ENCODE results near the gene IGF2R.
"Not testable (repeated sequence)": the region's sequence is repeated elsewhere in the genome, so short reads cannot be mapped to it uniquely, and the experiment has no call there.

IGF2R gene, protein sequence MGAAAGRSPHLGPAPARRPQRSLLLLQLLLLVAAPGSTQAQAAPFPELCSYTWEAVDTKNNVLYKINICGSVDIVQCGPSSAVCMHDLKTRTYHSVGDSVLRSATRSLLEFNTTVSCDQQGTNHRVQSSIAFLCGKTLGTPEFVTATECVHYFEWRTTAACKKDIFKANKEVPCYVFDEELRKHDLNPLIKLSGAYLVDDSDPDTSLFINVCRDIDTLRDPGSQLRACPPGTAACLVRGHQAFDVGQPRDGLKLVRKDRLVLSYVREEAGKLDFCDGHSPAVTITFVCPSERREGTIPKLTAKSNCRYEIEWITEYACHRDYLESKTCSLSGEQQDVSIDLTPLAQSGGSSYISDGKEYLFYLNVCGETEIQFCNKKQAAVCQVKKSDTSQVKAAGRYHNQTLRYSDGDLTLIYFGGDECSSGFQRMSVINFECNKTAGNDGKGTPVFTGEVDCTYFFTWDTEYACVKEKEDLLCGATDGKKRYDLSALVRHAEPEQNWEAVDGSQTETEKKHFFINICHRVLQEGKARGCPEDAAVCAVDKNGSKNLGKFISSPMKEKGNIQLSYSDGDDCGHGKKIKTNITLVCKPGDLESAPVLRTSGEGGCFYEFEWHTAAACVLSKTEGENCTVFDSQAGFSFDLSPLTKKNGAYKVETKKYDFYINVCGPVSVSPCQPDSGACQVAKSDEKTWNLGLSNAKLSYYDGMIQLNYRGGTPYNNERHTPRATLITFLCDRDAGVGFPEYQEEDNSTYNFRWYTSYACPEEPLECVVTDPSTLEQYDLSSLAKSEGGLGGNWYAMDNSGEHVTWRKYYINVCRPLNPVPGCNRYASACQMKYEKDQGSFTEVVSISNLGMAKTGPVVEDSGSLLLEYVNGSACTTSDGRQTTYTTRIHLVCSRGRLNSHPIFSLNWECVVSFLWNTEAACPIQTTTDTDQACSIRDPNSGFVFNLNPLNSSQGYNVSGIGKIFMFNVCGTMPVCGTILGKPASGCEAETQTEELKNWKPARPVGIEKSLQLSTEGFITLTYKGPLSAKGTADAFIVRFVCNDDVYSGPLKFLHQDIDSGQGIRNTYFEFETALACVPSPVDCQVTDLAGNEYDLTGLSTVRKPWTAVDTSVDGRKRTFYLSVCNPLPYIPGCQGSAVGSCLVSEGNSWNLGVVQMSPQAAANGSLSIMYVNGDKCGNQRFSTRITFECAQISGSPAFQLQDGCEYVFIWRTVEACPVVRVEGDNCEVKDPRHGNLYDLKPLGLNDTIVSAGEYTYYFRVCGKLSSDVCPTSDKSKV (N-terminal part only)

DNA sequence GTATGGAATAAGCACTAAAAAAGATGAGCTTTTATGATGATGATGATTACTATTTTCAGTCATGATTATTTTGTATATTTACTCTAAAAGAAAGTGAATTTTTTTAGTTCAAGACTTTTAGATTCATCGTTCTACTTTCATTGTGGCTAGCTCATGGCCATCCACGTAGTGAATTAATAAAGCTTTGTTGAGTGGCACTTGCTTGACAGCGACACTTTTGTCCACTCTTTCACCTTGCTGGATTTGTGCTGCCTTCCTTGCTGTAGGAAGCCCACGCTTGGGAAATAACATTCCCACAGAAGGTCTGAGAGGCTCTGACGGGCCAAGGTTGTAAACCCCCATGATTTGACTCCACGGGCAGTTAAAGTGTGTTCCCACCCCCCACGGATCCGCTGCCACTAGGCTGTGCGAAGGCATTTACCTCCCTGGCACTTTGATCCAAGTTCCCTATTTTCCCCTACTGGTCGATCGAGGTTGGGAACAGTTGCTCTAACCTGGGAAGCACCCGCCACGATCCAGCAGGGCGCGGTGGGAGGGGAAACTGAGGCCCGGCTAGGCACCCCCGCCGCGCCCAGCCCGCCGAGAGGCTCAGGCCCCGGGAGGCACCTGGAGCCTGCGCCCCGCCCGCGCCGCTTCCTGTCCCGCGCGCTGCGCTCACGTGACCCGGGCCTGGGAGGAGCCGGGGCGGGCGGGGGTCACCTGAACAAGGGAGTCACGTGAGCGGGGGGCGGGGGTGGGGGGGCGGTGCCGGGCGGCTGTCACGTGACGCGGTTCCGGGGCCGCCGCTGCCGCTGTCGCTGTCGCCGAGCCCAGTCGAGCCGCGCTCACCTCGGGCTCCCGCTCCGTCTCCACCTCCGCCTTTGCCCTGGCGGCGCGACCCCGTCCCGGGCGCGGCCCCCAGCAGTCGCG lies at the start of gene IGF2R:
Gene IGF2R, plus strand, starts transcription at position 788 of the 909 bp plus-strand sequence. CDS start 165 bp downstream, outside the sequence.
- DNase-seq (ENCODE audit: low read depth): peak; percentile 90

- DNase-seq (ENCODE audit: low read depth): no peak
Observed at GRCh38 chr6:159919800-159920199, 49.1 kb upstream of the IGF2R start.

- DNase-seq (ENCODE audit: low read depth): not testable (repeated sequence)
Observed at GRCh38 chr6:159924150-159924549, 44.7 kb upstream of the IGF2R start.

DNA sequence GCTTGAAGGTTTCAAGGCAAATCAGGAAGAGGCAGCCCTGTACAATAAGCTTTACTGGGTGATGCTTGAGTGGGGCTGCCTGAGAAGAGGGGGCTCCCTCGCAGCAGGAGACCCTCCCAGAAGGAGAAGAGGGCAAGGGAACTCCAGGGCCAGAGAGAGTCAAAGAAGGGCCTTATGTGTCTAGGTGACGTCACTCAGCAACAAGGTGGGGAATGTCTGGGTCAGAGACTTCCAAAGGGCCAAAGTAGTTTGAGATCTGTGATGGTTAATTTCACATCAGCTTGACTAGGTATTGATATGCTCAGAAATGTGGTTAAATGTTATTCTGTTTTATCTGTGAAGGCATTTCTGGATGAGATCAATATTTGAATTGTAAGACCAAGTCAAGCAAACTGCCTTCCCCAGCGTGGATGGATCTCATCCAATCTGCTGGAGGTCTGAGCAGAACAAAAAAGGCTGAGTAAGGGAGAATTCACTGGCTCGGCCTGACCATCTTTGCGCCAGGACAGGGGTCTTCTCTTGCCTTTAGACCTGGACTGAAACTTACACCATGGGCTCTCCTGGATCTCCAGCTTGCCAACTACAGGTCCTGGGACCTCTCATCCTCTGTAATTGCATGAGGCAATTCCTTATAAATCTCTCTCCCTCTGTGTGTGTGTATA lies 42.2 kb upstream of the IGF2R start:
- DNase-seq (ENCODE audit: low read depth): no peak

DNA sequence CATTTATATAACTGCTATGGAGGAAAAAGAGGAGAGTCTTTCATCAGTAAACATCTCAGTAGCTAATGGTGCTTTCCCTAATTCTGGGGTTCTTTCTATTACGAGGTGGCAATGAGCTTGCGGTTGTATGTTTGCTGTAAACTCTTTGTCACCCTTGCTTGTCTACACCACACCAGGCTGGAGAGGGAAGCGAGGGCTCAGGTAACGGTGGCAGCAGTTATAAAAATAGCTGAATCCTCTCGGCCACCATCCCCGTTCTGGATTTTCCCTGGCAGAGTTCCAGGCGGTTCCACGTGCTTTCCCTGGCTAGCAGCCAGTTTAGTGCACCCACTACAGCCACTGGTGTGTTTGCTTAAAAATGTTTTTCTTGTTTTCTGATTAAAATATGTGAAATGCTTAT lies 39.1 kb upstream of the IGF2R start:
- no peak for DNase-seq (ENCODE audit: low read depth)

- DNase-seq (ENCODE audit: low read depth): no peak
Observed at GRCh38 chr6:159931112-159931511, 37.8 kb upstream of the IGF2R start.

DNA sequence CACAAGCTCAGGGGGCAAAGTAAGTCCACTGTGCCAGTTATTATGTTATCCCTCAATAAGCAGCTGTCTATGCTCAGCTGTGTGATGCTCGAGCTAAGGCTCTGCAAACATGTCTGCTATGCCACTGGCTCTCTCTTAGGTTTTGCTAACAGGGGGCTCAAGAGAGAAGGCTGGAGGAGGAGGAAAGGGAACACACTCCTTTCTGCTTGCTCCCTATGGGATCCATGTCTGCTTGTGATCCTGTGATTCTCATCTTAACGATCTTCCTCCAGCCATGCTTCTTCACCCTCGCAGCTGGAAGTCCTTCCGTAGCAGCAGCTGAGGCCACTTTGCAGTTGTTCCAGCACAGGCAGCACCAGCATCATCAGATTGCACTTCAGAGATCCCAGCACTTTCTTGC lies 37.0 kb upstream of the IGF2R start:
- no peak for DNase-seq (ENCODE audit: low read depth)

DNA sequence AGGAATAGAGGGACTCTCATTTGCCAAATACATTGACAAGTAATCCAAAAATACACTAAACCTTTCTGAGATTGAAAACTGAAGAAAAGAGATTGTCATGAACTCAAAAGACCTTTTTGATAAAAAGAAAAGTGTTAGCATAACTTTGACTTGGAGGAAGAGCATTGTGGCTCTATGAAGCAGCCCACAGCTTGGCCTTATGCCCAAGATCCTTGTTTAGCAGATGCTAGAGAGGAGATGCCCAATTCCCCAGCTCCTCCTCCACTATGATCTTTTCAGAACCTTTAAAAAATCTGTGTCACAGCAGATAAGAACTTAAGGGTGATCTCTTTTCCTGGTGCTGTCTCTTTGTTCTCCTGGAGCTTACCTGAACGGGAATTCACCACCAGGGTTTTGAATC lies 35.8 kb upstream of the IGF2R start:
- no peak for DNase-seq (ENCODE audit: low read depth)

- DNase-seq (ENCODE audit: low read depth): no peak
Observed at GRCh38 chr6:159934181-159934580, 34.7 kb upstream of the IGF2R start.

- DNase-seq (ENCODE audit: low read depth): no peak
Observed at GRCh38 chr6:159935065-159935464, 33.8 kb upstream of the IGF2R start.

GRCh38 chr6:159935633-159936032 lies 33.2 kb upstream of the IGF2R start:
- DNase-seq (ENCODE audit: low read depth): no peak

DNA sequence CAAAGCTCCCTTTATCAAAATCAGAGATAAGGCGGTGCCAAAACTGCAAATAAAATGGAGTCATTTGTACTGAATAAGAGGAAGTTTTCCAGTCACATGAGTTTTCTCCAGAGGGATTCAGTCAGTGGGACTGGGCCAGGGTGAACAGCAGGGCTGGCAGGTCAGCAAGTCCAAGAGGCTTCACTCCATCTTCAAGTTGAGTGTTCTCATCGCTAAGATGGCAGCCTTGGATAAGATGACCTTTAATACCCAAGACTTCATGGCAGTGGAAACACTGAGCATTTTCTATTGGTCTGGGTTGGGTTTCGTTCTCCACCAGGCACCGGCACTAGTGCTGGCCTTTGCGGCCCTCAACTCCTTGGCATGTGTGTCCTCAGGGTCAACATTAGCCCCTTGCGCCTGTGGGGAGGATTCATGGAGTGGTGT lies 29.3 kb upstream of the IGF2R start:
- no peak for DNase-seq (ENCODE audit: low read depth)

DNA sequence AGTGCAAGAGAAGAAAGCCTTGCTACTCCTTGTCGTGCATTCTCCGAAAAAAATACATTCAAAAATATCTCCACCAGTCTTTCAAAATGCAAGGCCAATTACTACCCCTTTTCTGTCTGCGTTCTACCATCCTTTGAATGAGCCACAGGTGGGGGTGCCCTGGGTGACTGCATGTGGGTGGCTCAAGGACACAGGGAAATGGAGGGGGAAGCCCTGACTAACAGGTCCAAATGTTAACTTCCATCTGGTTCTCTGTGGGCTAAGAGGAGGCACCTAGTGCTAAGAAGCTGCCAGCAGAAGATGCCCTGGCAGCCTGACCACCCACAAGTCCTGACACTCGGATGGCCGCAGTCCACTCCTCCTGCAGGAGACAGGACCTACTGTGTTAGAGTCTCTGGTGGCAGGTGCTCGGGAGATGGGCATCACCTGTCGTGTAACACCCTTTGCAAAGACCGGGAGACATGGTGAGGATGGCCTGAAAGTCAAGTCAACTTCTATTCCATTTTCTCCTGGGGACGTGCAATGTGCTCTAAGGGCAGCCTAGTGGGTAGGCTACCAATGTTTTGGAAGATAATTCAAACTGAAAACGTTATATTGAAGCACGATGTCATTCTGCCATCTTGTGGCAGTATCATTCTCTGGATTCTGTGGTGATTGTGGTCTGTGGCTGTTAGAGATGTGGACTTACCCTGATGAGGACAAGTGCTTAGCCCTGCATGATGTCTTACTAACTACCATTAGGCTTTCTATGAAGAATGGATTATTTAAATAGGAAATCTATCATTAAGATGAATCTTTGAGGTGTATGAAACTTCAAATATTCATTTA lies 27.4 kb upstream of the IGF2R start:
- DNase-seq (ENCODE audit: low read depth): no peak

DNA sequence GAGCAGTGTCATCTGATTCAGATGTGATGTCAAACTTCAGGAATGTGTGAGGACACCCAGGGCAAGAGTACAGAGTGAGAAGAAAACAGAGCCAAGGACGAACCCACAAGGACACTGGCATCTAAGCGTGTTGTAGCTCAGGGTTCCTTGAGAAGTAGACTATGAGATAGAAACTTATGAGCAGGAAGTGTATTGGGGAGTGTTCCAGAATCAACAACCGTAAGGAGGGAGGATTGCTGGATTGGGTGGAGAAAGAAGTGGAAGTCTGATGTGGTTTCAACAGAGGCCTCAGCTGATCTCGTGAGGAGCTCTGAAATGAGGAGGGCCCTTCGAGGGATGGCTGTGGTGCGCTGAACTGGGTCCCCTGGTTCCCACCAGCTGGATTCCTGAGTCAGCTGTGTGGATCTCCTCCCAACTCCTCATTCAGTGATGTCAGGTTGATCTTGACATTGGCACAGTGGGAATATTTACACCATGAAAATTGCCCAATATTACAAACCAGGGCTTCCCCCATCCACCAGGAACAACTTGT lies 25.7 kb upstream of the IGF2R start:
- DNase-seq (ENCODE audit: low read depth): no peak

- no peak for DNase-seq (ENCODE audit: low read depth)
Observed at GRCh38 chr6:159943968-159944598, 24.8 kb upstream of the IGF2R start.

GRCh38 chr6:159945801-159946392 lies 23.0 kb upstream of the IGF2R start:
- DNase-seq (ENCODE audit: low read depth): no peak

- no peak for DNase-seq (ENCODE audit: low read depth)
Observed at GRCh38 chr6:159946912-159947311, 22.0 kb upstream of the IGF2R start.

- no peak for DNase-seq (ENCODE audit: low read depth)
Observed at GRCh38 chr6:159948199-159948598, 20.7 kb upstream of the IGF2R start.

- DNase-seq (ENCODE audit: low read depth): no peak
Observed at GRCh38 chr6:159951772-159952171, 17.1 kb upstream of the IGF2R start.

Measured in stimulated activated CD8-positive, alpha-beta memory T cell treated with anti-CD3 and anti-CD28 coated beads, Interleukin-15, amount 100 ng/mL, for 24 hours (primary cell).